GM12872 (cell line): Measurements from ENCODE around the gene TBCD.

Source experiments
- CTCF ChIP-seq: IDR thresholded peaks from 3 replicates; pipeline ENCODE4 v1.5.1; 2011; ENCODE audit warnings: low read depth, mild to moderate bottlenecking, low read length, moderate library complexity; ENCODE audit not compliant: insufficient read depth

The TBCD gene

GRCh38 chr17:82765371-82765770 is 13.5 kb downstream of the TBCD start:
- no peak for TF ChIP-seq CTCF

GRCh38 chr17:82767041-82767754 is 15.3 kb downstream of the TBCD start:
- peak; percentile 50 for TF ChIP-seq CTCF

GRCh38 chr17:82769041-82769440 is 17.2 kb downstream of the TBCD start:
- no peak for TF ChIP-seq CTCF

- TF ChIP-seq CTCF: no peak
Measured at GRCh38 chr17:82772026-82772425, 20.2 kb downstream of the TBCD start.

- TF ChIP-seq CTCF: peak; percentile 76
Measured at GRCh38 chr17:82775001-82775823, 23.3 kb downstream of the TBCD start.

- TF ChIP-seq CTCF: no peak
Measured at GRCh38 chr17:82776454-82776853, 24.6 kb downstream of the TBCD start.

GRCh38 chr17:82779541-82779940 is 27.7 kb downstream of the TBCD start:
- no peak for TF ChIP-seq CTCF
